DND-41 (cell line): ENCODE measurements around the gene DOCK4.

Experiments
- CTCF ChIP-seq: IDR thresholded peaks from 2 replicates; pipeline ENCODE4 v1.5.1; 2012; ENCODE audit warnings: borderline replicate concordance, low read length, moderate library complexity, mild to moderate bottlenecking; ENCODE audit not compliant: poor library complexity, severe bottlenecking; ENCODE audit errors: extremely low read depth
- EZH2 ChIP-seq: IDR thresholded peaks from 3 replicates; pipeline ENCODE4 v1.6.1; 2012; ENCODE audit warnings: borderline replicate concordance, low read depth, mild to moderate bottlenecking, moderate library complexity, low read length, inconsistent platforms; ENCODE audit not compliant: severe bottlenecking

- TF ChIP-seq CTCF (no peak), EZH2 (no peak)
Measured at GRCh38 chr7:112206238-112206990, at the start of gene DOCK4, which contains the start of gene ZNF277.
